NCI-H146 (cell line): ENCODE results near the gene GLCCI1.
"Not testable (repeated sequence)": the region's sequence is repeated elsewhere in the genome, so short reads cannot be mapped to it uniquely, and the experiment has no call there.

ENCODE experiments used
- DNase-seq: peaks from one replicate; lab custom pipeline; 2025; lab: John Stamatoyannopoulos, UW

GLCCI1 gene

GRCh38 chr7:8094164-8095140 lies 125.9 kb downstream of the GLCCI1 start:
- no peak for DNase-seq

- not testable (repeated sequence) for DNase-seq
Measured at GRCh38 chr7:8101292-8101691, 132.7 kb downstream of the GLCCI1 start.

- no peak for DNase-seq
Measured at GRCh38 chr7:8103282-8103681, 134.7 kb downstream of the GLCCI1 start.

DNA sequence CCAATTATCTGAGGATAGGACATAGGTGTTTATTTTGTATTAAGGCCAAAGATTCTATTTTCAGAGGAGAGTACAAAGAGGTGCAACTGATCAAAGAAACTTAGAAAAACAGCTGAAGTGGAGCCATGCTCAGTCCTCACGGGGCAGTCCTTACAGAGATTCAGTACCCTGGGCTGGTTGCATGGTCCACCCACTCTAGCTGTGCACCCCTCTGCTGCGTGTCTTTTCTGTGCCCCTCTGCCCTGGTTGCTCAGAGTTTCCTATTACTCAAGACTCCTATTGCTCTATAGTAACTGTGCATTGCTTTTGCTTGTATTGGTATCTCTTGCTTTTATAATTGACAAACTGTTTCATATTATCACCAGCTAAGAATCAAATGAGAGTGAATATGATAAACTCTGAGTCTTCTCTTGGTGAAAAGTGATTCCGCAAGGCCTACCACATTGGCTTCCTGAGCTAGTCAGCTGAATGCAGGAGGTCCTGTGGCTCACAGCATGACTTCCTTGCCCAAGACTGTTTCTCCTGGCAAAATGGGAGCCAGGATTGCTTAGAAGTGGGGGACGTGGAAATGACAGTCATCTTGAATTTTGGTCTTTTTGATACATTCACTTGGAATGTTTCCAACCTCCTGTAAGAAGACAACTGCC lies 137.0 kb downstream of the GLCCI1 start:
- no peak for DNase-seq

DNA sequence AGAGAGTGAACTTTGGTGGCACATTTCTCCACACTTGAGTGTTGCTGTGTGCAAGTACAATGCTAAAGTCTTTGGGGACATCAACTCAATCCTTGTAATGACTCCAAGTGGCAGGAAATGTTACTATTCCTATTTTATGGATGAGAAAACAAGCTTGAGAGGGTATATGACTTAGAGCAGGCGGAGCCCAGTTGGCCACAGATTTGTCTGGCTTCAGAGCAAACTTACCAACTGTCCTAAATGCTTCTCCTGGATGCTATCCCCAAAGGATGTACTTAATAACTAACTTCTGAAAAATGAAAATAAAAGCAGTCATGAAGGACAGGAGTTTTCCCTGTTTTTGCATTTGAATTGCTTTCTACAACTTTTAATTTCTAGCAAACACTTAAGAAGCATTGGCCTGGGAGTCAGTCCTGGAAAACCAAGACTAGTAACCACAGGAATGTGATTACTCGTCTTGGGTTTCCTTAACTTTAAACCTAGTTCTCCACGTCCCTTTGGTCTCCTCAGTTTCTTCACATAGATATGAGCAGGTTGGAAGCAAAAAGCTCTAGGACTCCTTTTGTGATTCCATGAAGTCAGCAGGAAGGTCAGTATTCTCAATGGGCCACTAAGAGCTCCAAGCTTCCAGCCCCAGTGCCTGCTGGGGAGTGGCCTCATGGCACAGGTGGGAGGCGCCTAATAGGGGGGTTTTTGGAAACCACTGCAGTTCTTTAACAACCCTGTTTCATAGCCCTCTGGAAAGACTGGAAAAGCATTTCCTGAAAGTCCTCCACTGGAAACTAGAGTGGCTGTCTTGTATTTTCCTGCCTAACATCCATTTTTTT lies 140.8 kb downstream of the GLCCI1 start:
- DNase-seq, result no peak

DNA sequence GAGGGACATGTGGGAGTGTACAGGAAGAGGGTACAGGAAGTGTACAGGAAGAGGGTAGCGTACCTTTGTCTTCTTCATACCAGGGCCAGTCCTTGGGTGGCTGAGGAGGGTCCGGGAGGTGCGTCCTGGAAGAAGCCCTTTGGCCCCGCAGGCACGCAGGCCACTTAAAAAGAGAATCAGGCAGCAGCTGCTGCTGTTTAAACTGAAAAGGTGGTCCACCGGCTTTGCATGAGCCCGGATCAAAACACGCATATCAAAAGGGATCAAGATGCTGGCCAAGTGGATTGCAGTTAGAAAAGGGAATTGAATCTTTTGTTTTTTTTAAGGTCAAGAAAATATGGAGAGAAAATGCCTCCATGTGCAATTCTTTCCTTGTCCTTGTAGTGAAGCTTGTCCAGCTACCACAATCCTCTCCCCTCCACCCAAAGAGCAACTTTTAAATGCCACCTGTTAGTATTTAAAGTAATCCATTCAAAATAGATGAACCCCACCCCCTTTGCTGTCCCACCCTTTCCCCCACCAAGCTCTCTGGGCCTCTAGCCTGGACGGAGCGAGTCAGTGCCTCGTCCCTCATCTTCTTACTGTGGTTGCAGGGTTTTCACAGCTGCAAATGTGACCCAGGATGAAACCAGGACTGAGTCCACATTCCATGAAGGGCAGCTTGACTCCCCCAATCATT lies 142.8 kb downstream of the GLCCI1 start:
- DNase-seq, result no peak

DNA sequence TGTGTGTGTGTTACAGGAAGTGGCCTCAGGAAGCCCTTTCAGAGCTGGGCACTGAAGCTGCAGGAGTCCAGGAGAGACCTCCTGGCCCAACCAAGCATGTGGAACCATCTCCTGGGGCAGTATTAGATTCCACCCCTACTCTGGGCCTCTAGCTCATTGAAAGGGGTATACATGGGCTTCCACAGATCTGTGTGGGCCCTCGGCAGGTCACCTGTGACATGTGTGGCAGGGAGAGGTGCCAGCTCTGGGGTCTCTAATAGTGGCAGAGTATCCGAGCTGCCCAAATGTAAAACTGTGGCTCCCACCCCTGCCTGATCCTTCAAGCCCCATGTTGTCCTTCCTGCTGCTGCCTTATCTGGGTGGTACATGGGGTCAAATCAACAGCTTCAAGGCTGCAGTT lies 144.1 kb downstream of the GLCCI1 start:
- DNase-seq, result no peak

DNA sequence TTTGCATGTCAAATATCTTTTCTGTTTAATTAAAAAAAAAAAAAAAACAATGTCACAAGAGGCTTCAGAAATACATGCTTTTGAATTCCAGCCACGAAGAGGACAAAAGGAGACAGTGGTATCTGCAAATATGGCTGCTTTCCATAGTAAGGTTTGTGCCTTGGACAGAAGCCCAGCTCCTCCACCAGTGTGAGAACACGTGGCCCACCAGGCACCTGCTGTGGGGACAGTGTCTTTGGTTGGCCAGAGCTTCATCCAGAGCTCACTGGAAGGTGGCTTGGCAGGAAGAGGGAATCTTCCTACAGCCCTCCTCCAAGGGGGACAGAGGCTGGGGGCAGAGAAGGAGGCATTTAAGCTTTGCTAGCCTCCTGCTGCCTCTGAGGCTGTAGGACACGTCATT lies 144.6 kb downstream of the GLCCI1 start:
- no peak for DNase-seq

DNA sequence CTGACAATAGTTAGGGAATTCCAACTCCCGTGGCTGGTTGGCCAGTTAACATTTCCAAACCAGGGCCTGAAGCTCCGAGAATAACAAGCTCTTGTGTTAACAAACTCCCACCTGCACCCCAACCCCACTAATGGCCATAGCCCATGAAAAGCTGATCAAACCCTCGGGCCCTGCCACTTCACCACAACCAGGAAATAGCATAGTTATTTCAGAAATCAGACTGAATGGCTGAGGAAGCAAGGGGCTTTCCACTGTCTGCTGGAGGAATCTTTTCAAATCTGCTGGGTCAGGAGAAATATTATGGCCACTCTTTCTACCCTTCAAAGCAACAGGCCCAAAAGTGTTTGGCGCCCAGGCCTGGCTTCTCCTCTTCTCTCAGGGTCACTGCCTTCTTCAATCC lies 145.6 kb downstream of the GLCCI1 start:
- no peak for DNase-seq

DNA sequence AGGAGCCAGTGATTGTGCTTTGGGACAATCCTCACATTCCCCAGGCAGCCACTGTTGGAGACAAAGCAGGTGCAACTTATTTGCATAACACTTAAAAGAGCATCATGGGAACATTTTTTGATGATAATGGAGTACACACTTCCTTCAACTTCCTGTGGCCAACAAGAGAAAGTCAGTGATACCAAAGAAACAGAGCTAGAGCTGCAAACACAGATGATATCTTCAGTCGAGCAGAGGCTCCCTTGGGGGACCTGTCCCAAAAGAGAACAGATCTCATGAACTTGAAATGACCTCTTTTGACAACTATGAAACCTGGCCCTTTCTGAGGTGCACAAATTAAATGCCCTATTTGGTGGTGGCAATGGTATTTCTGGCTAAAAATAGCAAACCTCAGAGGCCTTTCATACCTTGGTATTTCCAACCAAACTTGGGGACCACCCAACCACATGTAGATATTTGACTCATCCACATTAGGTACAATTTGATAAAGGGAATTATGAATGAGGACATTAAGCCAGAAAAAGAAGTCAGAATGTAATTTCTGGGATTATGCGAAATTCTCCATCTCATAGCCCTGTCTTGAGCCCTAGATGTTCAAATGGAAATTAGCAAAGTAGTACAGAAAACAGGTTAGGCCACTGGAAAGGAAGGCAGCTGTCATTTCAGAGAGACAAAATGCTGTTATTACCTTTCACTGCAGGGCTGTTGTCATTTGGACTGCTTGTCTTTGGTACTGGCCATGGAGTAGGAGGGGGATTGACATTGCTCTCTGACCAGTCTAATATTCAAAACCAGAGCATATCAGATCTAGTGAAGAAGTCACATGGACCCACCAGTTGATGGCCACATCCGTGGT lies 147.2 kb downstream of the GLCCI1 start:
- DNase-seq, result no peak

DNA sequence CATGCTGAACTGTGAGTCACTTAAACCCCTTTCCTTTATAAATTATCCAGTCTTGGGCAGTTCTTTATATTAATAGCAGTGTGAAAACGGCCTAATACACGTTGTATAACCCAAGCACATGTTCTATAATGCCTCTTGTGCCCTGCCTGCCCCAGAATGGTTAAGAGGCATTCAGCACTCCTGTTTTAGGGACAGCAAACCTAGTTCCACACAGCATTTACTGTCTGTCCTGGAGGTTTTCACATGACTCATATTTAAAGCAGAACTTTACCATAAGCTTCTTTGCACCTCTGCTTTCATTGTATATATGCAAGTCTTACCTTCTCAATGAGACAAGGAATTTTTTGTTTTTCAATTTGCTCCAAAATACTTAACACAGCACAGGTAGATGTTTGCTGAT lies 148.6 kb downstream of the GLCCI1 start:
- DNase-seq, result no peak

DNA sequence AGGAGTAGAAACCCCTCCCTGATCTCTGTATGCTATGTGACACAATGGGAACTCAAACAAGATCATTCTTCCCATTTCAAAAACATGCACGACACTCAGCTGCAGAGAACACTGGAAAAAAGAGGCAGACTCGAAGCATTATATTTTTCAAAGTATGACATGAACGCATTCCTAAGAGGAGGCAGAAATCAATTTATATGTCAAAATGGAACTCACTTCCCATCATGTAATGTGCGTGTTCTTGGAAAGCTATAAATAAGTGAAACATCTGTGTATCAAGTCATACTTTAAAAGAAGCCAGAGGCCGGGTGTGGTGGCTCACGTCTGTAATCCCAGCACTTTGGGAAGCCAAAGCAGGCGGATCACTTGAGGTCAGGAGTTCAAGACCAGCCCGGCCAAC lies 150.7 kb downstream of the GLCCI1 start:
- DNase-seq, result no peak

DNA sequence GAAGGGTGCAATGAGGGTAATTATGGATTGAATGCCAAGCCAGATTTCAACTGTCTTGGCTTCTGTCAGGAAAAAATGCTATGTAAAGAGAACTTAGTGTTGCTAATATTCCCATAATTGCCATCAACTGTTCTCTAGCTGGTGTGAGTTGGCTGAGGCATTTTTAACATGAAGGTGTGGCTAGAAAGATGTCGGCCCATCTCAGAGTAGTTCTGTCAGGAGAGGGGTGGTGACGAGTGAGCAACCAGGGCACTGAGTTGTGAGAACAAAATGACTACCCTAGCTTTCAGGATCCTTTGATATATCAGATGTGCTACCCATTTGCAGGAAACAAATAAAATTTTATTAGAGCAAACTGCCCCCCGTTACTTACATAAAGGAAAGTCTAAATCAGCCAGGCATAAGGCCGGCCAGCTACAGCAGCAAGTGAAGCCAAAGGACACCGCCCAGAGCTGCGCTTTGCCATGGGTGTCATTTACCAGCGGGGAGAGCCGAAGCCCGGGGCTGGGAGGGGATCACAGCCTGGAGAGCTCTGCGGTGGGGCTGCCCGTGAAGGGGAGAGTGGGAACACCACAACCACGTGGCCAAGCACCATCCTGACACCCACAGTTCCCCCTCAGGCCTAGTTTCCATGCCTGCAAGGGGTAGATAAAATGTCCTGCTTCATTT lies 151.9 kb downstream of the GLCCI1 start:
- no peak for DNase-seq

GRCh38 chr7:8121243-8121642 lies 152.6 kb downstream of the GLCCI1 start:
- DNase-seq, result no peak

- DNase-seq, result no peak
Measured at GRCh38 chr7:8125680-8126444, 157.3 kb downstream of the GLCCI1 start.

- DNase-seq, result peak; percentile 44
Measured at GRCh38 chr7:8126601-8127167, 158.1 kb downstream of the GLCCI1 start.

DNA sequence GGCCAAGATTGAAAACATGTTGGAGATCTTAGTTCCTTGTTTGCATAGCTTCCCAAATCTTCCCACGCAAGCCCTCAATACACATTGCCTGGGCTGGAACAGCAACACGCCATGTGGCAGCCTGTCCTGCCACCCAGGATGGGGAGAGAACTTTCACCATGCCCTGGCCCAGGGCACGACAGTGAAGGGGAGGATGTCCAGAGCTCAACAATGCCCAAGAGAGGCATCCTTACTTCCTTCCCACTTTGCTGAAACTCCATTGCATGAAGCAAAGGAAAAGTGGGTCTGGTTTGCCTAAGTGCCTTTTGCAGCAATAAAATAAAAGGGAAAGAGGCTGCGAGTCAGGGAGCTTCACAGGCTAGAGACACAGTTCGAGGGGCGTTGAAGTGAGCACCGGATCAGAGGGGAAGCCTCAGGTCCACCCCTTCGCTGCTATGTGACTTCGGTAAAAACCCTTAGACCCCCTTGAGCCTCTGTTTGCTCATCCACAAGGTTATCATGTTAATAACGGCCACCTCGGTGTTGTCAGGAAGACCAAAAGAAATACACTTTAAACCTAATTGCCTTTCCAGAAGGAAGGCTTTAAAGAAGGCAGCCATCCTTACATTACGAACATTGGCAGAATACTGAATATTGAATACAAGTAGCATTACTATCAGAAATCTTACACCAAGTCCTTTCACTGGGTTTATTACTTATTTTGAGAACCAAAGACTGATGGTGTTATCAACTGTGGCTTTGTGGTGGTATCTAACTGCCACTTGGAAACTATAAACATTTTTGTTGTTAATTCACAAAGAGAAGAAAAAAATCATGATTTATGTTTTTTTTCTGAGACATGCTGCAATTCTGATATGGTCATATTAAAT lies 160.1 kb downstream of the GLCCI1 start:
- no peak for DNase-seq

- no peak for DNase-seq
Measured at GRCh38 chr7:8129318-8129659, 160.7 kb downstream of the GLCCI1 start.
